ENCODE data around the gene MARS1.
"Not testable (repeated sequence)": the region's sequence is repeated elsewhere in the genome, so short reads cannot be mapped to it uniquely, and the experiment has no call there.

Gene MARS1

DNA sequence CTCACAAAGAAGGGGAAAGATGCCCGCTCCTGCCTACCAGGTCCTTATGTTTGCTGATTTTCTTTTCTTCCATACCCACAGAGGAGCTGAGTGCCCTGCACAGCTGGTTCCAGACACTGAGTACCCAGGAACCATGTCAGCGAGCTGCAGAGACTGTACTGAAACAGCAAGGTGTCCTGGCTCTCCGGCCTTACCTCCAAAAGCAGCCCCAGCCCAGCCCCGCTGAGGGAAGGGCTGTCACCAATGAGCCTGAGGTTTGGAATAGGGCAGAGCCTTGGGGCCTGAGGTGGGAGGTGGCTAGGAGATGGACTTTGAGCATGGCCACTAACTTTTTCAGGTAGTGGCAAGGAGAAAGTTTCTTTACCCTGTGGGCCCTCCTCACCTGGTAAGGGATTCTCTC lies 2.3 kb downstream of the MARS1 start:
- ATAC-seq (ENCODE audit: low read depth): no peak
- Histone ChIP-seq H3K9me3 (ENCODE audit: severe bottlenecking) (no peaks in the 10 kb centered on the region), H3K4me3 (ENCODE audit: severe bottlenecking) (no peak overlapping the region), H3K27ac (ENCODE audit: poor library complexity, severe bottlenecking) (no peak overlapping the region), H3K4me1 (ENCODE audit: insufficient read depth, poor library complexity, severe bottlenecking) (peaks cover 5% of the 10 kb centered on the region), H3K27me3 (ENCODE audit: insufficient read depth, poor library complexity, severe bottlenecking) (no peaks in the 10 kb centered on the region), H3K36me3 (ENCODE audit: low read depth) (peaks cover 57% of the 10 kb centered on the region)
- TF ChIP-seq, protein P1, sequence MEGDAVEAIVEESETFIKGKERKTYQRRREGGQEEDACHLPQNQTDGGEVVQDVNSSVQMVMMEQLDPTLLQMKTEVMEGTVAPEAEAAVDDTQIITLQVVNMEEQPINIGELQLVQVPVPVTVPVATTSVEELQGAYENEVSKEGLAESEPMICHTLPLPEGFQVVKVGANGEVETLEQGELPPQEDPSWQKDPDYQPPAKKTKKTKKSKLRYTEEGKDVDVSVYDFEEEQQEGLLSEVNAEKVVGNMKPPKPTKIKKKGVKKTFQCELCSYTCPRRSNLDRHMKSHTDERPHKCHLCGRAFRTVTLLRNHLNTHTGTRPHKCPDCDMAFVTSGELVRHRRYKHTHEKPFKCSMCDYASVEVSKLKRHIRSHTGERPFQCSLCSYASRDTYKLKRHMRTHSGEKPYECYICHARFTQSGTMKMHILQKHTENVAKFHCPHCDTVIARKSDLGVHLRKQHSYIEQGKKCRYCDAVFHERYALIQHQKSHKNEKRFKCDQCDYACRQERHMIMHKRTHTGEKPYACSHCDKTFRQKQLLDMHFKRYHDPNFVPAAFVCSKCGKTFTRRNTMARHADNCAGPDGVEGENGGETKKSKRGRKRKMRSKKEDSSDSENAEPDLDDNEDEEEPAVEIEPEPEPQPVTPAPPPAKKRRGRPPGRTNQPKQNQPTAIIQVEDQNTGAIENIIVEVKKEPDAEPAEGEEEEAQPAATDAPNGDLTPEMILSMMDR (IDR thresholded peaks at IDR 0.05; ENCODE audit: poor library complexity, severe bottlenecking): no peak
- DNase-seq (ENCODE audit: low spot score): no peak

DNA sequence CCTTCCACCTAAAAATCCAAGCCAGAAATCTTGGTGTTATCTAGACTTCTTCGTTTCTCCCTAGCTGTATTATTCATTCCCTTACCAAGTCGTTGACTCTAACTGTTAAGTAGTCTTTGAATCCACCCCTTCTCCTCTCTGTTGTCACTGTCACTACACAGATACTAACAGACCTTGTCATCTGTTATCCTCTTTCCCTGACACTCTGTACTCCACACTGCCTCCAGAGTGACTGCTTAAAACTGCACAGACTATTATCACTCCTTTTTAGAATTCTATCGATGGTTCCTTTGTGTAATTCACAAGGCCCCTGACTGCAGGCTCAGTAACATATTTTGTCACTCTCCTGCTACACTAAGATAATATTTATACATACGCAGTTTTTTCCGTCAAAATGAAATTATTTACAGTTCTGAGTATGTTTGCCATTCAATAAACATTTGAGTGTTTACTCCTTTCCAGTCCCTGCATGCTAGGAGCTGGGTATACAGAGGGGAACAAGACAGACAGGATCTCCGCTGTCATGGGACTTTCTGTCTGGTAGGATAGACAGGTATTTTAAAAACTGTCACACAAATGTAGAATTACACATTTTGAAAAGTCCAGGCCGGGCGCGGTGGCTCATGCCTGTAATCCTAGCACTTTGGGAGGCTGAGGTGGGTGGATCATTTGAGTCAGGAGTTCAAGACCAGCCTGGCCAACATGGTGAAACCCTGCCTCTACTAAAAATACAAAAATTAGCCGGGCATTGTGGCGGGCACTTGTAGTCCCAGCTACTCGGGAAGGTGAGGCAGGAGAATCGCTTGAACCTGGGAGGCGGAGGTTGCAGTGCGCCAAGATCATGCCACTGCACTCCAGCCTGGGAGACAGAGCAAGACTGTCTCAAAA lies 3.8 kb downstream of the MARS1 start:
- ATAC-seq (ENCODE audit: low read depth) (no peak), DNase-seq (ENCODE audit: low spot score) (no peak)
- TF ChIP-seq, protein P1 (IDR thresholded peaks at IDR 0.05; ENCODE audit: poor library complexity, severe bottlenecking): peak; percentile 17
- Histone ChIP-seq H3K27me3 (ENCODE audit: insufficient read depth, poor library complexity, severe bottlenecking) (no peaks in the 10 kb centered on the region), H3K36me3 (ENCODE audit: low read depth) (peaks cover 63% of the 10 kb centered on the region), H3K27ac (ENCODE audit: poor library complexity, severe bottlenecking) (no peak overlapping the region), H3K9me3 (ENCODE audit: severe bottlenecking) (no peaks in the 10 kb centered on the region), H3K4me3 (ENCODE audit: severe bottlenecking) (no peak overlapping the region), H3K4me1 (ENCODE audit: insufficient read depth, poor library complexity, severe bottlenecking) (peaks cover 5% of the 10 kb centered on the region)

DNA sequence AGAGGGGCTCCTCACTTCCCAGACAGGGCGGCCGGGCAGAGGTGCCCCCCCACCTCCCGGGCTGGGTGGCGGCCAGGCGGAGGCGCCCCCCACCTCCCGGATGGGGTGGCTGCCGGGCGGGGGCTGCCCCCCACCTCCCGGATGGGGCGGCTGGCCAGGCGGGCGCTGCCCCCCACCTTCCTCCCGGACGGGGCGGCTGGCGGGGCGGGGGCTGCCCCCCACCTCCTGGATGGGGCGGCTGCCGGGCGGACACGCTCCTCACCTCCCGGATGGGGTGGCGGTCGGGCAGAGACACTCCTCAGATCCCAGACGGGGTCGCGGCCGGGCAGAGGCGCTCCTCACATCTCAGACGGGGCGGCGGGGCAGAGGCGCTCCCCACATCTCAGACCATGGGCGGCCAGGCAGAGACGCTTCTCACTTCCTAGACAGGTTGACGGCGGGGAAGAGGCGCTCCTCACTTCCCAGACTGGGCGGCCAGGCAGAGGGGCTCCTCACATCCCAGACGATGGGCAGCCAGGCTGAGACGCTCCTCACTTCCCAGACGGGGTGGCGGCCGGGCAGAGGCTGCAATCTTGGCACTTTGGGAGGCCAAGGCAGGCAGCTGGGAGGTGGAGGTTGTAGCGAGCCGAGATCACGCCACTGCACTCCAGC lies 7.3 kb downstream of the MARS1 start:
- peaks cover 76% of the 10 kb centered on the region for H3K36me3 ChIP-seq (ENCODE audit: low read depth)
- not testable (repeated sequence) for H3K4me3 ChIP-seq (ENCODE audit: severe bottlenecking); H3K27ac ChIP-seq (ENCODE audit: poor library complexity, severe bottlenecking); H3K9me3 ChIP-seq (ENCODE audit: severe bottlenecking); H3K27me3 ChIP-seq (ENCODE audit: insufficient read depth, poor library complexity, severe bottlenecking); H3K4me1 ChIP-seq (ENCODE audit: insufficient read depth, poor library complexity, severe bottlenecking); ATAC-seq (ENCODE audit: low read depth); DNase-seq (ENCODE audit: low spot score)

DNA sequence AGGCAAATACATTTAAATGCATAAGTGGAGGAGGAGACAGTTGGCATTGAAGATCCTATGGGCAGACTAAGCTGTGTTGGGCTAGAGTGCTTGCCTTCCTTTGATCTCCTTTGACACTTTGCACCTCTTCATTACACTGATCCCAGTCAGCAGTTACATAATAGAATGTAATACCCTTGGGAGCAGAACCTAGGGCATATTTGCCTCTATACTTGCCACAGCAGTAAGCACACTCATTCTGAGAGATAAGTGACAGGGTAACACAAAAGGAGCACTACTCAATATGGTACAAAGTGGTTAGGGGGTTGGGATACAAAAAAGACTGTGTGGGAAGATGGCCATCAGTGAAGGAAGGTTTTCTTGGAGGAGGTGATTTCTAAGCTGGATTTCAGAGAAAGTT lies 9.0 kb downstream of the MARS1 start:
- ATAC-seq (ENCODE audit: low read depth) (no peak), DNase-seq (ENCODE audit: low spot score) (no peak)
- H3K4me3 ChIP-seq (ENCODE audit: severe bottlenecking): no peak overlapping the region
- TF ChIP-seq, protein P1 (IDR thresholded peaks at IDR 0.05; ENCODE audit: poor library complexity, severe bottlenecking): no peak
- H3K27me3 ChIP-seq (ENCODE audit: insufficient read depth, poor library complexity, severe bottlenecking): no peaks in the 10 kb centered on the region
- H3K4me1 ChIP-seq (ENCODE audit: insufficient read depth, poor library complexity, severe bottlenecking): no peaks in the 10 kb centered on the region
- H3K27ac ChIP-seq (ENCODE audit: poor library complexity, severe bottlenecking): no peak overlapping the region
- no peaks in the 10 kb centered on the region for H3K9me3 ChIP-seq (ENCODE audit: severe bottlenecking)
- H3K36me3 ChIP-seq (ENCODE audit: low read depth): peaks cover 77% of the 10 kb centered on the region

DNA sequence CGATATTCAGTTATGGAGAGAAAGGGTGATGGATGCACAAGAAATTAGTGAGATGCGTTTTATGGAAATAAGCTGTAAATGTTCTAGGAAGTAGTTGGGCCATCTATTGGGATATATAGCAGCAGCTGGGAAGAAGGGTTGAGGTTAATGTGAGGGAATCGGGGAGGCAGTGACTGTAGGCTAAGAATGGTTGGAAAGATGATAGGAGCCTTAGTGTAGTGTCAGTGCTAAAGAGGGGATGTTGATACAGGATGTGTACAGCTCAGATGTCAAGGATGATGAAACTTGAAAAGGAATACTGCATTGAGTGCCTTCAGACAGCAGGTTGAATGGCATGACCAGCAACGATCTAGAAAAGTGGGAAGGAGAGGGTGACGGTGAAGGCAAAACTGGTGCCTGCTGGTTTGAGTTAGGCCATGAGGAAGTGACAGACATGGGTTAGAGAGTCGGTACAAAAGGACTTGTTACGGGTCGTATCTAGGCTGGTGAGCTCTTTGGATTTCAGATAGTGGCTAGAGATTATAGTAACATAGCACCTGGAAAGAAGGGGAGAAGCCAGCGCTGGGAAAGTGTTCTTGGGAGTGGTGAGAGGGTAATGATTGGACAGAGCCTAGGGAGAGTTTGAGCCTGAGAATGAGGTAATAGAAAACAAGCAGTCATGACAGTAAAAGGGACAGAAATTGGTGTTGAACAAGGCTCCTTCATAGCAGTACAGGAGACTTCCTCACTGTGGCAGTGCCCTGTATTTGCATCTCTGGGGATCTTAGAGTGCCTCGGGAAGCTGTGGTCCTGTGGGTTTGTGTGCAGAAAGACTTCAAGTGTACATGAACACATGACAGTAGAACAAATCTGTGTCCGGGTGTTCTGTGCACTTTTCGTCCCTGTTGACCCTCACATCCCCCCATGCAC lies 9.6 kb downstream of the MARS1 start:
- no peak overlapping the region for H3K4me3 ChIP-seq (ENCODE audit: severe bottlenecking)
- H3K27me3 ChIP-seq (ENCODE audit: insufficient read depth, poor library complexity, severe bottlenecking): no peaks in the 10 kb centered on the region
- DNase-seq (ENCODE audit: low spot score): no peak
- TF ChIP-seq, protein P1 (IDR thresholded peaks at IDR 0.05; ENCODE audit: poor library complexity, severe bottlenecking): no peak
- H3K36me3 ChIP-seq (ENCODE audit: low read depth): peaks cover 77% of the 10 kb centered on the region
- H3K9me3 ChIP-seq (ENCODE audit: severe bottlenecking): no peaks in the 10 kb centered on the region
- H3K27ac ChIP-seq (ENCODE audit: poor library complexity, severe bottlenecking): no peak overlapping the region
- ATAC-seq (ENCODE audit: low read depth): no peak
- no peaks in the 10 kb centered on the region for H3K4me1 ChIP-seq (ENCODE audit: insufficient read depth, poor library complexity, severe bottlenecking)
